Urothelium cell line (cell line): ENCODE results near the gene PAK2.
"Not testable (repeated sequence)": the region's sequence is repeated elsewhere in the genome, so short reads cannot be mapped to it uniquely, and the experiment has no call there.

Experiments
- DNase-seq: peaks from one replicate; pipeline ENCODE4 v3.0.0; 2011; ENCODE audit warnings: low spot score, mixed read lengths
- FAIRE-seq: peaks from 2 replicates; lab custom pipeline; 2011; peaks lifted over from hg19 to GRCh38; lab: Jason Lieb, UNC

The PAK2 gene

DNA sequence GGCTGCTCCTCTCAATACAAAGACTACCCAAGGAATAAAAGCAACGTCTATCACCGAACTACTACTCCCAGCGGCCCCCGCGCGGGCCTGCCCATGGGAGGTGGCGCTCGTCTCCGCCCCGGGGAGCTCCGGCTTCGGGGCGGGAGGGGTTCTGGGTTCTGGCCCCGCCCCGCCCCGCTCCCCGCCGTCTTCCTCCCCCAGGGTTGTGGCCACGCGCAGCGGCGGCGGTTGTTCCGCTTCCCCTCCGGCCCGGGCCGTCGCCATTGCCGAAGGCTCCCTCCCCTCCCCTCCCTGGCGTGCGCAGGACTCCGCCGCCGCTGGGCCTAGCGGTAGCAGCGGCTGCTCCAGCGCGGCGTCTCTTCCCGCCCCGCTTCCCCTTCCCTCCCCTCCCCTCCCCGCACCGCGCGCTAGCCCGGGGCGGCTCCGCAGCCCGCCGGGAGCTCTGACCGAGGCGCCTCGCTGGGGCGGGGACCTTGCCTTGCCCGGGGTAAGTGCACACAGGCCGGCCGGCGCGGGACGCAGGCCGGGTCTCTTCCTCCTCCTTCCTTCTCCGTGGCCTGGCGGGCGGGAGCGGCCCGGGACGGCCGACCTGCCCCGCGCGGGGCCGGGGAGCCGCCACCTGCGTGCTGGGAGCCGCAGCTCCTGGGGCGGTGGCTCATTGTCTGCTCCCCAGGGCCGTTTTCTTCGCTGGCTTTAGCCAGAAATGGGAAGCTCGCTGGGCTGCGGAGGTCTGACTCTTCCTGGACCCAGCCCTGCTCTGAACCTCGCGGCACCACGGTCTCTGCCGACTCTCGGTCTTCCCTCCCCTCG lies at the start of gene PAK2:
Gene PAK2 (plus strand): TSS at position 187 of the 810 bp plus-strand sequence. CDS start 42,790 bp downstream, outside the sequence.
- FAIRE-seq (no peak), DNase-seq (peak; percentile 91)

DNA sequence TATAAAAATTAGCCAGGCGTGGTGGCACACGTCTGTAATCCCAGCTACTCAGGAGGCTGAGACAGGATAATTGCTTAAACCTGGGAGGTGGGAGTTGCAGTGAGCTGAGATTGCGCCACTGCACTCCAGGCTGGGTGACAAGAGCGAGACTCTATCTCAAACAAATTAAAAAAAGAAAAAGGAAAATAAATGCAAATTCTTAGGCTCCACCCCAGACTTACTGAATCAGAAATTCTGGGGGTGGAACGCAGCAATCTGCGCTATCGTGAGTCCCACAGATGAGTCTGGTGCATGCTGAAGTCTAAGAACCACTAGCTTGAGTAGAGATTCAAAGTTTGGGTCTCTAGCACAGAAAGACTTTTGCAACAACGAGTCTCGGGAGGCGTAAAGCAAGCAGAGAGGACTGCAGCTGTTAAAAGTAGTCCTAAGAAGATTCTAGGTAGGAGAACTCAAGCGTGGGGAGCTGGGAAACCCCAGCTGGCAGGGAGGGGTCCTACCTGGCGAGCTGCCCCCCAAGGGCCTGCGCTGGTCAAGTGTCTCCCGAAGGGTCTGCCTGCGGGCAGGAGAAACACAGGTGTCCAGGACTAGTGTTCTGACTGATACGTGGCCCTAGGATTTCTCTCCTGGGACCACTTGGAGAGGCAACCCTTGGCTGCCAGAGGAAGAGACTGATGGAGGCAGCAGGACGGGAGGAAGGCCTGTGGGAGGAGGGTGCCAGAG lies 49.6 kb upstream of the PAK2 start:
- DNase-seq (no peak), FAIRE-seq (no peak)

DNA sequence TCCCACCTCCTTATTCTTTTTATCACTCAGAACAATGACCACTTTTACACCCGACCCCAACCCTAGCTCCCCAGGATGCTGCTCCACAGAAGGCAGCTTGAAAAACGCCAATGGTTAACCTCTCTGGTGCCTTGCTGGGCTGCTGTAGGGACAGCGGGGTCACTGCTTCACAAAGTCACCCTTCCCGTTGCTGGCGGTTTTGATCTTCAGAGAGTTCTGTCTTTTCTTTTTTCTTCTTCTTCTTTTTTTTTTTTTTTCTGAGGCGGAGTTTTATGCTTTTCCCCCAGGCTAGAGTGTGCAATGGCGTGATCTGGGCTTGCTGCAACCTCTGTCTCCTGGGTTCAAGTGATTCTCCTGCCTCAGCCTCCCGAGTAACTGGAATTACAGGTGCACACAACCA lies 48.3 kb upstream of the PAK2 start:
- DNase-seq (no peak), FAIRE-seq (no peak)

DNA sequence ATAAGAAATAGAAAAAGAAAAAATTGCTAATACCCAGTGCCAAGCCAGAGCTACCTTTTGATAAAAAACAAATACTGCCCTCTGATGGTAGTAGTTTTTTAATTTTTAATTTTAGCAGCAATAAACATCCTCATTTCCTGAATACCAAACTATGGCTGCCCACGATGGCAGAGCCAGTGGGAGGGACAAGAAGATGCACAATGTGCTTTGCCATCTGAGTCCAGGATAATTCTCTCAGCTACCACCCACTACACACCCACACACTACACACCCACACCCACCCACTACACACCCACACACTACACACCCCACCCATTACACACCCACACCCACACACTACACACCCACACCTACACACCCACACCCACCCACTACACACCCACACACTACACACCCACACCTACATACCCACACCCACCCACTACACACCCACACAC lies 45.4 kb upstream of the PAK2 start:
- DNase-seq (no peak), FAIRE-seq (no peak)

DNA sequence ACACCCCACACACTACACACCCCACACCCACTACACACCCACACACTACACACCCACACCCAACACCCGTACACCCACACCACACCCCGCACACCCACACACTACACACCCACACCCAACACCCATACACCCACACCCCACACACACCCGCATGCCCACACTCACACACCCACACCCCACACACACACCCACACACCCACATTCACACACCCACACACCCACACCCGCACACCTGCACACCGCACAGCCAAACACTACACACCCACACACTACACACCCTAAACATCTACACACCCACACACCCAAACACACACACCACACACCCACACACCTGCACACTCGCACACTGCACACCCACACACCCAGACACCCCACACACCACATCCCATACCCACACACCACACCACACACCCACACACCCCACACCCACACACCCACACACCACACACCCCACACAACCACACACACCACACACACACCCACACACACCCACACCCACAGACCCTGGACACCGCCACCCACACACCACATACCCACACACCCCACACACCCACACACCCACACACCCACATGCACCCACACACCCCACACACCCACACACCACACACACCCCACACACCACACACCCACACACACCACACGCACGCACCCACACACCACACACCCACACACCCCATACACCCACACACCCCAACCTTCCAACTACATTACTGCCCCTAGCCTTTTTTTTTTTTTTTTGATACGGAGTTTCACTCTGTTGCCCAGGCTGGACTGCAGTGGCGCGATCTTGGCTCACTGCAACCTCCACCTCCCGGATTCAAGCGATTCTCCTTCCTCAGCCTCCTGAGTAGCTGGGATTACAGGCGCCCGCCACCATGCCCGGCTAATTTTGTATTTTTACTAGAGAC lies 44.5 kb upstream of the PAK2 start:
- DNase-seq (no peak), FAIRE-seq (peak; percentile 93)

DNA sequence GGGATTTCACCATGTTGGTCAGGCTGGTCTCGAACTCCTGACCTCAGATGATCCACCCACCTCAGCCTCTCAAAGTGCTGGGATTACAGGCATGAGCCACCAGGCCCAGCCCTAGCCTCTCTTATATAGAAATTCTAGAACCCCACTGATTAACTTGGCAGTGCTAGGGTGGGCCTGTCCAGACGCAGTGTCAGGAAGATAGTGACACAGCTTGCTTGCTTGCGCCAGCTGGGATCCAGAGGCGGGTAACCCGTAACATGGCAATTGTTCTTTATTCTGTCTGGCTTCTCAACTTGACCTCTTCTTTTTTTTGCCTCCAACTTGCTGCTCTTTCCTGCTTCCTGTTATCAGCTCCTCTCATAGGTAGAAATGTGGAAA lies 43.8 kb upstream of the PAK2 start:
- no peak for DNase-seq

DNA sequence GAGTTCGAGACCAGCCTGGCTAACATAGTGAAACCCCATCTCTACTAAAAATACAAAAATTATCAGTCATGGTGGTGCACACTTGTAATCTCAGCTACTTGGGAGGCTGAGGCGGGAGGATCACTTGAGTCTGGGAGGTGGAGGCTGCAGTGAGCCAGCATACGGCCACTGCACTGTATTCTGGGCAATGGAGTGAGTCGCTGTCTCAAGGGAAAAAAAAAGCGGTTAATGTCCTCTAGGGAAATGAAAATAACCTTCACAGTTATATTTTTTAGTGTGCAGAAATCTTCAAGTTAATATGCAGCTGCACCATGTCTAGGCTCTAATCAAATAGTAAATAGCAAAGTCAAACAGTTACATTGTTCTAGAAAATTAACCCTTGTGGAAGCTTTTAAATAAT lies 42.4 kb upstream of the PAK2 start:
- FAIRE-seq (no peak), DNase-seq (no peak)

More for the DNA sequence above, 43.8 kb upstream of the PAK2 start:
- no peak for FAIRE-seq

DNA sequence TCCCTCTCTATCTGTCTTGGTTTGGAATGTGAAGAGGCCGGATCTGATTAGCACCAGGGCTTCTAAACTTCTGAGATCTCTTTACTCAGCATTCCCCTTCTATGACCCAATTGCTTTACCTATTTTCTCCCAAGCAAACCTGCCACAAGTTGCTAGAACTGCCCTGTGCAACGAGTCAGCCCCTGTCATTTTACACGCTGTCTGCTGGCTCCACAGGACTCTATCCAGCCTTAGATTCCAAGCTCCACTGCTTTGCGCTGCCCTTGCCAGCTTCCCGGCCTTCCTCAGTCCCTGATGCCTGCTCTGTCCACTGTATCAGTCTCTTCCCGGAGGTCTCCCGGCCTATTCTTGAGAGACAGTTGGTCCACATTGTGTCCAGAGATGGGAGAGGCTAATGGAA lies 39.9 kb upstream of the PAK2 start:
- FAIRE-seq = no peak

DNA sequence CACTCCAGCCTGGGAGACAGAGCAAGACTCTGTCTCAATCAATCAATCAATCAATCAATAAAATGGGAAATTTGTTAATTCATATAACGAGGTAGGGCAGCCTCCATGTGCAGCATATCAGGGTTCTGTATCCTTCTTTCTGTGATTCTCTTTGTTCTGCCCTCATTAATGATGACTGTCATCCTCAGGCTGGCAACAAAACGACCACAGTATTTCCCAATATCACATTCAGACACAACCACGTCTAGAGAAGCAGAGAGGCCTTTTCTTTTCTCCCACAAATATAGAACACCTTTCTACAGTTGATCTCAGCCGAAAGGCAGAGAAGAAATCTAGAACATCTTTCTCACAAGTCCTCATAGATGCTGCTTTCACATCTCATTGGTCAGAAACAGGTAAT lies 38.9 kb upstream of the PAK2 start:
- no peak for DNase-seq
- no peak for FAIRE-seq

More for the DNA sequence above, 39.9 kb upstream of the PAK2 start:
- no peak for DNase-seq

DNA sequence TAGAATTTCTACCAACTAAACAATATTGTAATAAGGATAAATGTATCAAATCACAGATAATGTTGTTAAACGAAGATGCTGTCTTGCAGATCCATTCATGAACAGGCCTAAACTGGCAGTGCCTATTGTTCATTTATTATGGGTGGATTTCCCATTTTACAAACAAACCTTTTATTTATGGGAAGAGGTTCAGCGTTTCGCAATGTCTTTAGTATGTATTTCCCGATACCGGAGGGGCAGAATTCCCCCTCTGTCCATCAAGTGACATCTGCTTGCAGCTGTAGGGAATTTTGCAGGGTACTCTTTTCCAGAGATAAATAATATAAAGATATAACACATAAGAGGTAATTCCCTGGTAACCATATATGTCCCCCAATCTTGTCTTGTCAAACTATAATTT lies 33.3 kb upstream of the PAK2 start:
- FAIRE-seq (no peak), DNase-seq (no peak)

DNA sequence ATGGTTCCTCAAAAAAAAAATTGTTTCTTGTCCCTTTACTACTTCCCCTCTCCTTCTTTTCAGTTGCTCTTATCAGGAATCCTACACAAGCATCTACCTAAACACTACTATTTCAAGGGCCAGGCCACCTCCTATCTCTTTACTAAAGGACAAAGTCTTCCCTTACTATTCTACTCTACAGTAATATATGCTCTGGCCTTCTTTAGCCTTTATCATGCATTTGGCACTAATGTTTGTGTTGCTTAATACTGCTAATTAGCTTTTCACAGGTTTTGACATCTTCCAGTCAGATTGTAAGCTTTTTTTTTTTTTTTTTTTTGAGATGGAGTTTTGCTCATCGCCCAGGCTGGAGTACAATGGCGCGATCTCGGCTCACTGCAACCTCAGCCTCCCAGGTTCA lies 32.9 kb upstream of the PAK2 start:
- no peak for DNase-seq
- no peak for FAIRE-seq

DNA sequence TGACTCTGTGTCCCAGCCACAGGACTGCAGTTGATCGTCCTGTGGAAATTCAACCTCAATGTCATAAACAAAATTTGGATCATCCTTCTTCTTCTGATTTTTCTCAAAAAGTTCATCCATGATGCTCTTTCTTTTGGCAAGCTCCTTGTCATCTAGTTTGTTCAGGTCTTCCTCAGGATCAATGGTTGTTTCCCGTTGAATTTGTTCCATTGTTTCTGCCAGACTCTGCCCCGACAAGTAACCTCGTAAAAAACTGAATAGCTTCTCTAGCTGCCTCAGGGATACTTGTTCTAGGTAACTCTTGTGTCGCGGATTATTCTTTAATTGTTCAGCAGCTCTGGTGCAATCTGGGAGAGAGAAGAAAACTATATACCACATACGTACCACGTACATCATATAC lies 32.1 kb upstream of the PAK2 start:
- DNase-seq (no peak), FAIRE-seq (no peak)

DNA sequence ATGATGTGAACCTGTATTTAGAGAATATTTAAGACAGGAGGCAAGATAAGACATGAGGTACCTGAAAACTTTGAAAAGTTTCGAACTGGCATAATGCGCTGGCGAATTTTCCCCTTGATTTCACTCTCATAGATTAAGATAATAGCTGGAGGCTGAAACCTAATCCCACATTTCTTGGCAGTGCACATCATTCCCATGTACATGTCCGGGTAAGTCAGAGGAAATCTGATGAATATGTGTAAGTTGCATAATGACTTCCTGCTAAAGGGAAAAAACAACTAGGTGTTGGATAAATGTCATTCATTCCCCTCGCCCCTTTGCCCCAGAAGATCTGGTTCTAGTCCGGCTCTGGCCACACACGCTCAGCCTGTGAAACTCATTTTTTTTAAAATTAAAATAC lies 31.2 kb upstream of the PAK2 start:
- no peak for DNase-seq
- no peak for FAIRE-seq

DNA sequence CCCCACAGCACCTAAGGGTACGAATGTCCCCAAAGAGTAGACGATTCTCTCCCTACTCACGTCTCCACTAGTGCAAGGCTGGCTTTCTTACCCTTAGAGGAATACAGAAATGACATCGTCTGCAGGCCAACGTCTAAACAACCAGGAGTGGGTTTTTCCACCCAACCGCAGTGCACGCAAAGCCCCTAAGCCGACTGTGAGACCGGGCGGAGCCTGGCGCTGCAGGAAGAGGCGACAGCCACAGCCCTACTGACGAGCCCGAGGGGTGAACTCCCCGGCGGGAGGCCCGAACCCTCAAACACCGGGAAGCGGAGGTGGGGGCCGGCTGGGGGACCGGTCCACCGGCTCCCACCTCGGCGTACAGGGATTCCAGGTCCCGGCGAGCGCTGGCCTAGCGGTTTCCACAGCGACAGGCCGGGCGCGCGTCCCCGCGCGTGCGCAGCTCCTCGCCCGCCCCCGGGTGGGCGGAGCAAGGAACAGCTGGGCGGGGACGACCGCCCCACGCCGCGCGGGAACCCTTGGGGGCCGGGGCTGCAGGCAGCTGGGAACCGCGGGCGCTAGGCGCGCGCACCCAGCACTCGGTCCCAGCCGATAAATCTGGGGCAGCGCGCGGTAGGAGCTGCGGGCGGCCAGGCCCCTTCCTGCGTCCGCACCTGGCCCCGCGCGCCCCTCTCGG lies 27.7 kb upstream of the PAK2 start, which contains the start of the genes CEP19 and PIGX:
Gene CEP19 (minus strand): TSS at position 413 of the 676 bp plus-strand sequence. CDS start 3,593 bp downstream, outside the sequence.
Gene PIGX (plus strand): TSS at position 540 of the 676 bp plus-strand sequence.
- no peak for FAIRE-seq
- DNase-seq = peak; percentile 95

DNA sequence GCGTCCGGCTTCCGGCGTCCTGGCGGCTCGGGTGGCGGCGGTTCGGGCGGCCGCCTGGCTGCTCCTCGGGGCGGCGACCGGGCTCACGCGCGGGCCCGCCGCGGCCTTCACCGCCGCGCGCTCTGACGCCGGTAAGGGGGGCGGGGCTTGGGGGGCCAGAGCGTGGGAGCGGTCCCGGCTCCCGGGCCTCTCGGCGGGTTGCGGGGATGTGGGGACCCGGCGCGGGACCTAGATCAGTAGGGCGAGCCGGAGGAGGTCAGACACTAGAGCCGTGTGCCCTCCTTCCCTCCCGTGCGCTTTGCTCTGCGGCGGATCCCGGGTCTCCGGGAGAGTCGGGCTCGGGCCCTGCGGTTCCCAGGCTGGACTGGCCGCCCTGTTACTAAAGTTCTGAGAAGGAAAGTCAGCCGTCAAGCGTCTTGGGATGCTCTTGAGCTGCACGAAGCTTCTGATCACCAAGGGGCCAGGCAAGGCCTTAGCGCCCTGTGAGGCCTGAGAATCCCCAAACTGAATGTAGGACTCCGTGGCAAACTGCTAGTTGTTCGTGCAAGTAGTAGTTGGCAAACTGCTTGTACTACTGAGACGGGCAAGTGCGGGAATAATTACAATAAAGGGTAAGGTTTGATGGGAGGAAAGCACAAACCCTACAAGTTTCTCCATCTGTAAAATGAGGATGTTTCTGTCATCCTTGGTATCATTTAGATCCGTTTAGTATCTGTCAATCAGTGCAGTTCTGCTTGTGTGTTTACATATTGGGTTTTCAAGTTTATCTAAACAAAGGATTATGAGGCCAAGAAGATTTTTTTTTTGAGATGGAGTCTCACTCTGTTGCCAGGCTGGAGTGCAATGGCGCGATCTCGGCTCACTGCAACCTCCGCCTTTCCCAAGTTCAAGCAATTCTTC lies 26.9 kb upstream of the PAK2 start:
- DNase-seq = no peak
- no peak for FAIRE-seq

DNA sequence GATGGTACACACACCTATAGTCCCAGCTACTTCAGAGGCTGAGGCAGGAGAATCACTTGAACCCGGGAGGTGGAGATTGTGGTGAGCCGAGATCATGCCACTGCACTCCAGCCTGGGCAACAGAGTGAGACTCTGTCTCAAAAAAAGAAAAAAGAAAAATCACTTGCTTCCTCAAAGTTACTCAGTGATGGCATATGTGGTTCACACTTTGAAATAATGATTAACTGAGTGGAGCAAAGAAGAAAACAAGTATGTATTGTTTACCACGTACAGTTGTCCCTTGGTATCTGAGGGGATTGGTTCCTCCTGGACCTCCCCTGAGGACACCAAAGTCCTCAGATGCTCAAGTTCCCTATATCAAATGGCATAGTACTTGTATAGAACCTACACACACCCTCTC lies 22.5 kb upstream of the PAK2 start:
- FAIRE-seq, DNase-seq: not testable (repeated sequence)

DNA sequence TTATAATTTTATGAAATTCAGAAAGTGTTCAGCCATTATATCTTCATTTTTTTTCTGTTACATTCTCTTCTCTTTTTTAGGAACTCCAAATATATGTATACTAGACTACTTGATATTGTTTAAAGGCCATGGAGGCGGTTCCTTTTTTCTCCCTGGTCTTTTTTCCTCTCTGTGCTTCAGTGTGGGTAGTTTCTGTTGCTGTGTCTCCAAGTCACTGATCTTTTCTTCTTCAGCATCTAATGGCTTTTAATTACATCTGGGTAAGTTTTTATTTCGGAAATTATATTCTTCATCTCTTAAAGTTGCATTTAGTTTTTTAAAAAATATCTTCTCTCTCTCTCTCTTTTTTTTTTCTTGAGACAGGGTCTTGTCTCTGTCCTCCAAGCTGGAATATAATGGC lies 18.6 kb upstream of the PAK2 start:
- no peak for DNase-seq
- no peak for FAIRE-seq

DNA sequence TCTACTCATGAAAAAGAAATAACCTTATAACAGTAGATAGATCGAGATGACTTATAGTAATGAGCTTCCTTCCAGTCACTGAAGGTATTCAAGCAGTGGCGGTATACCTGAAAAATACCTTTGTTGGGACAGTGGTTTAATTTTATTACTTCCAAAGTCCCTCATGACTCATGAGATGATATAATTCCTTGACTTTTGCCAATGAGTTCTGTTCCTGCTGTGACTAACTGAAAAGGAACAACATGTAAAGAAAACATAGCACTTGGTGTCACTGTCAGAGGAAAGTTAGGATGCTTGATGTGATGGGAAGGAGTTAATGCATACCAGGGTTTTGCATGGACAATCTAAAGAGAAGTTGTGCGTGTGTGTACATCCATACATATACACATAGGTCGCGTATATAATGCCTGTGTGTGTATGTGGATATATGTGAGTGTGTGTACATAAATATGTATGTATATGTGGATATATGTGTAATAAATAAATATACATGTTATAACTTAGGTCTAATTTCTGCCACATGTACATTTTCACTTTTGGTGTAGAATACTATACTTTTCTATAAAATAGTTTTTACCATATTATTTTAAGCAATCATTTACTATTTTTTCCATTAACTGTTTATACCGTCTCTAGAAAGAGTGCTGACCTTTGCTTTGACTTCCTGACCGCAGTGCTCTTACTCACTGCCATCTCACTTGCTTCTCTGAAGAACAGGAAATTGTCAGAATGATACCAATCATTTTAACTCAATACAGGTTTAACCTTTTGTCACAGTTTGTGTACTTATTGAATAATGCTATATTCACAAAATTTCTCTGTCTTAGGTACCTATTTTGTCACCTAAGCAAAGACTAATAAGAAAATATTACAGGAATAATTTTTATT lies 12.6 kb upstream of the PAK2 start:
- FAIRE-seq = no peak

More for the DNA sequence above, 12.6 kb upstream of the PAK2 start:
- no peak for DNase-seq
